ENCODE results near the gene MUC20.
"Not testable (repeated sequence)": the region's sequence is repeated elsewhere in the genome, so short reads cannot be mapped to it uniquely, and the experiment has no call there.

The MUC20 gene

DNA sequence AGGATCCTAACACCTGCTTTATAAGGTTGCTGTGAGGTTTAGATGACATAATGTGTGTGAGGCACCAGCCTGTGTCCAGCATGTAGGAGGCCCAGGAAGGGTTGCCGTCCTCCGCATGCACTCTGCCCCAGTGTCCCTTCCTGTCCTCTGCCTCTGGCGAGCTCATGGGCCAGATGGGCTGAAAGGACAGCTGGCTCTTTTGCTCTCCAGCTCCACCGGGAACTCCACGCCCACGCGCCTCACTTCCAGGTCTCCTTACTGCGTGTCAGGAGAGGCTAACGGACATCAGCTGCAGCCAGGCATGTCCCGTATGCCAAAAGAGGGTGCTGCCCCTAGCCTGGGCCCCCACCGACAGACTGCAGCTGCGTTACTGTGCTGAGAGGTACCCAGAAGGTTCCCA lies 12.2 kb downstream of the MUC20 start:
- no peak for DNase-seq

DNA sequence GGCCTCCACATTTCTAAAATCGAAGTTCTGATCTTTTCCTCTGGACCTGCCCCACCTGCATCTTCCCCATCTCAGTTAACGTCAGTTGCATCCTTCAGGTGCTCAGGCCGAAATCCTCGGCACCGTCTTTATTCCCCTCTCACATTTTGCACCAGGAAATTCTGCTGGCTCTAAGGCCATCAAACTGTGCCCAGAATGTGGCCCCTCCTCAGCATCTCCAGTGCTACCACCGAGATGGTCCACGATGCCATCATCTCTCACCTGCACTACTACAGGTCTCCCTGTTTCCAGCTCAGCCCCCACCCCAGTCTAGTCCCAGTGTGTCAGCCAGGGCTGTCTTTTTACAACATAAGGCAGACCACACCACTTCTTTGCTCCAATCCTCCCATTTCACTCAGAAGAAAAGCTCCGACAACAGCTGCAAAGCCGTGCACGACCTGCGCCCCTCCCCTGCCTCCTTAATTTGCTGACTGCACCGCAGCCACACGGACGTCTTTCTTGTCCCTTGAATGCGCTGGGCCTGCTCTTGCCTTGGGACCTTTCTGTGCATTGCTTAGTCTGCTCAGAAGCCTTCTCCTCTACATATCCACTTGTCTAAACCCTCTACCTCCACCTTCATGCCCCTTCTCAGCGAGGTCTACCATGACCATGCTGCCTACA lies 14.4 kb downstream of the MUC20 start:
- no peak for DNase-seq

DNA sequence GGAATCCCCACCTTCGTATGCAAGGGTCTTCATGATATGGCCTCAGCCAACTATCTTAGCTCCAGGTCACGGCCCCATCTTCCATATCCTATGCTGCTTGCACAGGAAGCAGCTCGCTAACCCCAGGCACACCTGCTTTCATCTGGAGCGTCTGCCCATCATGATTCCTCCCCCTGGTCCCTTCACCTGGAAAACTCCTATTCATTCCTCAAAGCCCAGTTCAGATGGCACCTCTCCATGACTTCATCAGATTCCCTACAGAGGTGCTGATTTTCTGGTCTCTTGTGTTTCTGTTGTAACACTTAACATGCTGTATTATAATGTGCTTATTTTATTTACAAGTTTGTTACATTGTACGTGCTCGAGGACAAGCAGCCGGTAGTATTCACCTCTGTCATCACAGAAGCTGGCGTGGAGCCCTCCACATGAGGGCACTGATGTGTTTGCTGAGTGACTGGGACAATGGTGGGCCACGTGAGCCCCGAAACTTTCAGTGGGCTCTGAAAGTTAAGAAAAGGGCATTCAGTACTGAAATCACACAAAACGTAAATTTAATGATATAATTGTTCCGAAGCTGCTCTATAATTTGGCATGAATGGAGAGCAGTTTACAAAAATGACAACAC lies 16.2 kb downstream of the MUC20 start:
- DNase-seq = no peak

DNA sequence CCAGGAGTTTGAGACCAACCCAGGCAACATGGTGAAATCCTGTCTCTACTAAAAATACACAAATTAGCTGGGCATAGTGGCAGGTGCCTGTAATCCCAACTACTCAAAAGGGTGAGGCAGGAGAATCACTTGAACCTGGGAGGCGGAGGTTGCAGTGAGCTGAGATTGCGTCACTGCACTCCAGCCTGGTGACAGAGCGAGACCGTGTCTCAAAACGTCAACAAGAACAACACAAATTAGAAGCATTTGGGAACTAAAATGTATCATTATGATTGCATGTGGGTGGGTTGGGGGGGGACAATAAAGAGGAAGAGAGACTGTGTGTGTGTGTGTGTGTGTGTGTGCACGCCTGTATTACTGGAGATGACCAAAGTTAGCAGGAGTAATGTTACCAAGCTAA lies 17.0 kb downstream of the MUC20 start:
- DNase-seq = not testable (repeated sequence)

DNA sequence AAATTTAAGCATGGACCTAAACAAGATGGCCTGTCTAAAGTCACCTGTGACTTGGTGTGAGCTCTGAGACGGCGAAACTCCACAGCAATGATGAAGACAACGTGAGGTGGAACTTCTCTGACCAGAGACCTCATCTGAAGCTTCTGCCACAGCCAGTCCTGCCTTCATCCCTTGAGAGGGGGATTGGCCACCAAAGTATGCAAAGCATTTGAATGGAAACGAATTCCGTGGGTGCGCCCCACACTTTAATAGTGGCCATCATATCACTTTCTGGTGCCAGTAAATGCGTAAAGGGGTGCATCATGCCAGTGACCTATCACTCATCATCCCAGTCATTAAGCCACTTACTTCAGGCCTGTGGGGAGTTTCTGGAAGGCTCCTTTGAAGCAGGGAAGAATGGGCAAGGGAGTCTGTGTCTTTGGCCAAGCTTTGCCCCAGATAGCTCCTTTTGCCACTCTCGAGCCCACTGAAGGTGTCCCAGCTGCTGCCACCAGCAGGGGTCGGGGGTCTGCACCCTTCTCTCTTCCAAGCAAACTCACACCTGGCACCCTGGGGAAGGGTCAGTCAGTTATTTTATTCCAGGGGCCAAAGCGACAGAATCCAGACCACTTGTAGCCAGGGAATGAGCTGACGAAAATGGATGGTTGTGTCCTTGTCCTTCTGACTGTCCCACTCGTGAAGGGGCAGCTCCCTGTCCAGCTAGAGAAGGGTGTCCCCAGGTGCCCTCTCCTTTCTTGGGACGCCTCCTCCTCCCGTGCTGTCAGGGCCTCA lies 17.7 kb downstream of the MUC20 start:
- no peak for DNase-seq

DNA sequence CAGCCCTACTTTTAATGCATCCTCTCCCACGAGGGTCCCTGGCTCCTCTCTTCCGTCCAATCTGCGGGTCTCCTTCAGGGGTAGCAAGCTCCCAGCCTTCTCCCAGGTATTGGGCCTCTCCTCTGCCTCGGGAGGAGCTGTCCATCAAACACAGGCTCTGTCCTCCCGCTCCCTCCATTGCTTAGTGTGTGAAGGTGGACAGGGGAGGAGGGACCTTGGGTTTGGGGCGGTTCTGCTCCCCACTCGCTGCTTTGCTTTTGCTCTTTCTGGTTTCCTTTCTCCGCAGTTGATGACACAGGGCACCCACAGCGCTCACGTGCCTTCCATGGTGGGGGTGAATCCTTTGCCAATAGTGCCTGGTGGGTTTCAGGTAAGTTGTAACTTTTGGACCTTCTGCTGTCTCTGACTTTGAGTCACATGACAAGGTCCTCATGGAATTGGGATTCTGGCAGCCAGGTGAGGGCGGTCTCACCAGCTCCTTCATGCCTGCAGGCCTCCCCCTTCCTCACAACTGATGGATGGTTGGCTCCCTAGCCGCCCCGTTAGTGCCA lies 18.9 kb downstream of the MUC20 start:
- DNase-seq = no peak

DNA sequence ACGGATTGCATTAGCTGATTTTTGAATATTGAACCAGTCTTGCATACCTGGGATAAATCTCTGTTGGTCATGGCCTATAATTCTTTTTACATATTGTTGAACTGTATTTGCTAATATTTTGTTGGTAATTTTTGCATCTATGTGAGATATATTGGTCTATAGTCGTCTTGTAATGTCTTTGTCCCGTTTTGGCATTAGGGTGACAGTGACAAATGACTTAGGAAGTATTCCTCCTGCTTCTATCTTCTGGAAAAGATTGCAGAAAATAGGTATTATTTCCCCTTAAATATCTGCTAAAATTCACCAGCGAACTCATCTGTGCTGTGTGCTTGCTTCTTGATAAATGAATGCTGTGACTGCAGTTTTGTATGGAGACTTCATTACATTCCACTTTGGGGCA lies 23.7 kb downstream of the MUC20 start:
- DNase-seq = no peak

DNA sequence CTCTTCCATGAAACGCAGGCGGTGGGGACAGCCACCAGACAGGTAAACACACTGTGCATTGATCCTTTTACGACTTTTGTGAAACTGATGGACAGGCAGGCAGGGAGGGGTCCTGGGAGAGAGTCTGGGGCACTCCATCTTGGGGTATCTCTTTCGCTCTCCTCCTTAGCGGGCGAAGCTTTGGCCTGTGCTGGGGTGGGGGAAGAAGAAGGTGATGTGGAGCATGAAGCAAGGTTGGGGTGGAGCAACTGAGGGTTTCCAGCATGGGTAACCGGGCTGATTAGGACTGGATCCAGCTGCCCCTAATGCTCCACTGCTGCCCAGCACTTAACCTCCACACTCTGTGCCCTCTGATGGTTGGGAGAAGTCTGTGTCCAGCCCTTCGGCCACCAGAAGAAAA lies 25.6 kb downstream of the MUC20 start:
- no peak for DNase-seq

DNA sequence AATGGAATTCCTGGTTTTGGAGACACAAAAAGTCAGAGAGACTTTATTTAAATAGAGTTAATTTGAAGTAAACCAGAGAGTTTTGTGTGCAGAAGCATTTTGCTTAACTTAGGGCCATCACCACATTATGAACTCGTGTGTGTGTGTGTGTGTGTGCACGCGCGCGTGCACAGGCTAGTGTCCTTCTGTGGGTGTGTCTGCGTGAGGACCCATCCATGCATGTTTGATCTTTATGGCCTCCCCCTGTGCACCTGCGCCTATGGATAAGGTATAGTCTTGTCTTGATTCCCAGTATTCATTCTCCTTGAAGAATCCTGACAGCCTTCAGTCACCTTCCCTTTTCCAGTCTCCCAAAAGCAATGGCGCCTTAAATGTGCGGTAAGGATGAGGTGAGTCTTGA lies 26.0 kb downstream of the MUC20 start:
- no peak for DNase-seq

DNA sequence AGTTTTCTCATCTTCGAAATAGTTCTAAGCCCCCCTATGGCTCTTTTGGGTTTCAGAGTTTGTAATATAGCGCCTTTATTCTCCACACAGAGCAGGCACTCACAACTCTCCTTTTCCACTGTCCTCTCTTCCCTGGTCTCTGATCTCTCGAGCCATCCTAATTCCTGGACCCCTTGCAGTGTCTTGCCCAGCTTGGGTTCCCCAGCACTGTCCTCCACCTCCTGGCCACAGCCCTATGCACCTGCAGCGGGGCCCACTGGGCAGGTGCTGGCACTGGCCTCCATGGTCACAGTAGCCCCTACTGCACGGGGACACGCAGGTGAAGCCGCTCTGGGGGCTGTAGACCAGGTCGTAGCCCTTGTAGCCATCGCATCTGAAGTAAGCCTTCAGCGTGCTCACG lies 27.9 kb downstream of the MUC20 start:
- no peak for DNase-seq

DNA sequence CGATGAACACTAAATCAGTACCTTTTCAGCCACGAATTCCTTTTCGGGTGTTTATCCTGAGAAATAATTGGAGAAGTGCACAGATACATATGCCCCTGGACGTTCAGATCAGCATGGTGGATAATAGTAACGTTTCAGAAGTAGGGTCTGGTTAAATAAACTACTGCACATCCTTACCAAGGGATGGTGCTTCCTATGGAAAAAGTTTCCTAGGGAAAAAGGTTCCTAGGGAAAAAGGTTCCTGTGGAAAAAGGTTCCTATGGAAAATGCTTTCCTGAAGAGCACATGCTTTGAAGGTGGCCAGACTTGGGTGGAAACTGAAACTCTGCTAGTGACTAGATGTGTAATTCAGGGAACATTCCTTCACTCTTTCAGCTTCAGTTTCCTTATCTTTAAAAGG lies 28.3 kb downstream of the MUC20 start:
- DNase-seq = not testable (repeated sequence)

DNA sequence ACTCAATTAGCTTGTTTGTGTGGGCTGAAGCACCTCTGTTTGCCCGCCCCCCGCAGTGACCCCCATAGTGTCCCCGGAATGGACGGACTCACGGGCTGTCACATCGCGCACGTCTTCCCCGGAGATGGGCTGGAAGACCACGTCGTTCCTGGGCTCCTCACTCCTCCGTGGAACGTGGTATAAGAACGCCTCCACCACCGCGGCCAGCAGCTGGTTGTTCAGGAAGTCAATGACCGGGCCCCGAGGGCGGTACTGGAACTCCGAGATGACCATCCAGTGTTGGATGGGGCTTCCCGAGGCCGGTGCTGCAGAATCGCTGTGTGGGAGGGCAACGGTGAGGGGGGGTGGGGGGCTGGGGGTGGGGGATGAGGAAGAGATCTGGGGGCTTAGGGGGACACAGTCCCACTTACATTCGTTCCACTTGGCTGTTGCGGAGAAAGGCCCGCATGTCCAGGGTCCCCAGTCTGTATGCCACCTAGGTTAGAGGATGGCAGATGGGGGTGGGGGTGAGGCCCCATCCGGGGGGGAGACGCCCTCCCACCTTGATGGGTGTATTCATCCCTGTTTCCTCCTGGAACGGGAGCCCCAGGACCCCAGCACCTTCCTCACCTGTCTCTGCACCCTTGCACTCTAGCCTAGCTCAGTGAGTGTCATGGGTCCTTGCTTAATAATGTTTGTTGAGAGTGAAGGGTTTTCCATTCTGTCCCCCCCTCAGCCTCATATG lies 30.2 kb downstream of the MUC20 start:
- no peak for DNase-seq

DNA sequence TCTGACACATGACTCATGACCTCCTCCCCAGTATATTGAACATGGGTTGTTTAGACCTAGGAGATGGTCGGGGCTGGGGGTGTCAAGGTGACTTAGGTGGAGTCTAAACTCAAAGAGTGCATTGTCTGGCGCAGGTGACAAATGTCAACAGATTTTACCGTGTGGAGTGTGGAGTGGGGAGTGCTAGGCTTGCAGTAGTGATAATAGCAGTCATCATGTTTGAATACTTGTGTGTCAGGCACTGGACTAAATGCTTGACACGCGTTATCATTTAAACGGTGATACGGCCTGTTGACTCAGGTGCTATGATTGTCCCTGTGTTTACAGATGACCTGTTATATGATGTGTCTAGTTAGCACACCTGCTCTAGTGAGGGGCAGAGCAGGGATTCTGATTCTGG lies 30.8 kb downstream of the MUC20 start:
- no peak for DNase-seq

DNA sequence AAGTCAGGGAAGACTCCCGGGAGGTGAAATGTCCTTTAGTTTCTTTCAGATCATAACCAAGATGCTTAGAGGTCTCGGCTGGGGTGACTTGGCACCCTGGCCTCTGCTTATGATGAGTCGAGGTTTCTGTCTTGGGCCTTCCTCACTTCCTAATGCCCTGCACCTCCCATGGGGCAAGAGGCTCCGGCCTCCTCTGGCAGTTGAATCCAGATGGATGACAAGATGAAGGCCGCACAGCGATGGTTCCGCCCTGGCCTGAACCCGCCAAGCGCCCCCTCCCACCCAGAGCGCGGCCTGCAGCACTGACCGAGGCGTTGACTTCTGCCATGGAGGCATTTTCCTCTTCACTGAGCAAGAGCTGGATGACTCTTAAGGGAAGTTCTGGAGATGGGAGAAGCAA lies 31.3 kb downstream of the MUC20 start:
- DNase-seq = no peak

DNA sequence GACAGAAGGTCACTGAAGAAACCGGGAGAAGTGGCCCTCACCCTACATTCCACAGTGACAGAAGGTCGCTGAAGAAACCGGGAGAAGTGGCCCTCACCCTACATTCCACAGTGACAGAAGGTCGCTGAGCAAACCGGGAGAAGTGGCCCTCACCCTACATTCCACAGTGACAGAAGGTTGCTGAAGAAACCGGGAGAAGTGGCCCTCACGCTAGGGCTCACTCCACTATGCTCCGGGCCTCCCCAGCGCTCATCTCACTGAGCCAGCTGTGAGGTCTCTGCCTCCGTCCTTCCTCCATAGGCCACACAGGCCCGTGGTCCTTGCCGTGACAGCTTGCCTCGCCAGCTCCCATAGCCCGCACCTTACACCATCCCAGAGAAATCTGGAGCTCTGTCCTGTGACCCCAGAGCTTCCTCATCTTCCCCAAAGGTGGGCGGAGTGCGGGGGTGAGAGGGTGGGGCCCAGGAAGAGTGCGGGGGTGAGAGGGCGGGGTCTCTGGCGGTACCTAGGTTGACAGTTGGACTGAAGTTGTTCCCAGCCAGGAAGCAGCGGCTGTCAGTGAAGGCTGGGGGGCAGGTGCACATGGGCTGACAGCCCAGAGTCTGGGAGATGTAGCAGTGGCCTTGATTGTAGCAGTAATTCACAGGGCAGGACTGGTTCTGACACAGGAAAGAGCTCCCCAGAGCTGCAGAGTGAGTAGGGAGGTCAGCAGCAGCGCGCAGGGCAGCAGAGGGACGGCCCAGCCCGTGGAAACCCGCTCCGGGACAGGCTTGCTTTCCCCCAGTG lies 32.0 kb downstream of the MUC20 start:
- DNase-seq = no peak

DNA sequence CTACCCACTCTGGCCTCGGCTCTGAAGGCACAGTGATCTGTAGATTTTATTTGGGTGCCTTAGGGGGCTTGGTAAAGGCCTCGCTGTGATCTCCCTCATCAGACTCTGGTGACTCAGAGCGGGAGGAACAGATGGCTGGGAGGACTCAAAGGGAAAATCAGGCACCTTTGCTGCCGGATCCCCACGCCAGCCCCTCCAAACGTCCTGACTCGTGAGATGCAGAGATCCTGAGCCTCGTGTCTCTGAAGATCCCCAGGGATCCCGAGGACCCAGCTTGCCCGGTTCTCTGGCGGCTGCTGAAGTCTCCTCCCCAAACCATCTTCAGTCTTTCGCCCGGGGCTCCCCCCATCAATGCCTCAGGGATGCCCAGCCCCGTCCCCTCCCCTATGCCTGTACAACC lies 32.8 kb downstream of the MUC20 start:
- no peak for DNase-seq

DNA sequence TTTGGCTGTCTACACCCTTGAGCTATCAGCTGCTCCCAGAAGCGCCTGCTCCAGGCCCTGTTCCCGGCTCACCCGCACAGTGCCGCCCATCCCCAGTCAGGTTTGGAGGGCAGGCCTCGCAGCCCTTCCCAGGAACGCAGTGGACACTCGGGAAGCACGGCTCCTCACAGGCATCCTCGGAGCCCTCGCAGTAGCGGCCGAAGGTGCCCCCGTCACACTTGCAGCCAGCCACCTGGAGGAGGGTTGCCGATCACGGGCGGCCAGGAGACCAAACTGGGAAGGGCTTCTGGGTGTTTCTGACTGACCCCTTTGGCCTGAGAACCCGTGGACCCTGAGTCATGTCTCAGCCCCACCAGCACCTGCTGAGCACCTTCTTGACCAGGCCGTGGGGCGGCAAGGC lies 33.4 kb downstream of the MUC20 start:
- no peak for DNase-seq

DNA sequence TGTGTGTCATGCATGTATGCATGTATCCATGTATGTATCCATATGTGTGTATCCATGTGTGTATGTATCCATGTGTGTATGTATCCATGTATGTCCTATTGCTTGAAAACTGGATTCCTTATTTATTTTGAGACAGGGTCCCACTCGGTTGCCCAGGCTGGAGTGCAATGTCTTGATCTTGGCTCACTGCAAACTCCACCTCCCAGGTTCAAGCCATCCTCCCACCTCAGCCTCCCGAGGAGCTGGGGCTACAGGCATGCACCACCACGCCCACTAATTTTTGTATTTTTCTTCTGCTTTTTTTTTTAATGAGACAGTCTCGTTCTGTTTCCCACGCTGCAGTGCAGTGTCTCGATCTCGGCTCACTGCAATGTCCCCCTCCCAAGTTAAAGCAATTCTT lies 34.1 kb downstream of the MUC20 start:
- DNase-seq = no peak

DNA sequence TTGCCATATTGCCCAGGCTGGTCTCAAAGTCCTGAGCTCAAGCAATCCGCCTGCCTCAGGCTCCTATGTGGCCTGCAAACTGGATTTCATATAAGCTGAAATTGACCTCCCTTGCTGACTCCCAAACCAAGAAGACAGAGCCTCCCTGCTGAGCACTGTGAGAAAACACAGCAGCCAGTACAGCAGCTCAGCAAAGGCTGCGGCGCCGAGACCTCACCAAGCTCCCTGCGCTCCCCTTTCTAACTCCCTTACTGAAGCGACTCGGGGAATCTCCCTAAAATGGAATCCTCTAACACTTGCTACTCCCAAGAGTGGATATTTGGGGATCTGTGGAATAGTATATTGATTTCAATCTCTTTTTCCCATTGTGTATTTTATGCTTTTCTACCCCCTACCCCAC lies 34.6 kb downstream of the MUC20 start:
- no peak for DNase-seq

DNA sequence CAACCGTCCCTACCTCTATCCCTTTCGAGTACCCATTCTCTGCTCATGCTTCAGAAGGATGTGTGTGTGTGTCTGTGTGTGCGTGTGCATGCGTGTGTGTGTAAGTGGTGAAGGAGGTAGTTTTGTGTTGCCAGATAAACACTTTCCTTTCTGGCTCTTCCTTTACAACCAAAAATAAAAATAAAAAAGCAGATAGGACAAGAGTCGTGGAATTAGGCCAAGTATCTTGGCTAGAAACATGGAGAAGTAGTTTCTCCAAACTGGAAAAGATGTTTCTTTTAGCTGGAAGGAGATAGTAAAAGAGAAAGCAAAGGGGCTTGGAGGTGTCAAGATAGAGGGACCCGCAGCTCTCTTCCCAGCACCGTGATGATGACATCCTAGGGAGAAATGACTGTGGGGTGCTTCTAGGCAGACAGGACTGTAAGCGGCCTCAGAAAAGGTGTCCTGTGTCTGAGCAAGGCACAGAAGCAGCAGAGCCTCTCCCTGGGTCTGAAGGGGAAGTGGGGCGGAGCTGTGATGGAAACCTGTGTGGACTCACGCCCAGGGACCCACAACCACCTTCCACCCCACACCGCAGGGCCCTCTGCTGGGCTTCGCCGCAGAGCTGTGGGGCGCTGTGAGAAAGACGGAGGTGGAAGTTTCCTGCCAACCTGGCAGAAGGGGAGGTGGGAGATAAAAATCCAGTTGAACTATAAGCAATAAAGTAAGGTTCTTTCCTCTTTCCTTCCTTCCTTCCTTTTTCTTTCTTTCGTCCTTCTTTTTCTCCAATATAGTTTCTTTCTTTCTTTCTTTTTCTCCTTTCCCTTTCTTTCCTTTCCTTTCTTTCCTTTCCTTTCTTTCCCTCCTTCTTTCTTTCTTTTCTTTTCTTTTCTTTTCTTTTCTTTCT lies 35.3 kb downstream of the MUC20 start:
- no peak for DNase-seq

DNA sequence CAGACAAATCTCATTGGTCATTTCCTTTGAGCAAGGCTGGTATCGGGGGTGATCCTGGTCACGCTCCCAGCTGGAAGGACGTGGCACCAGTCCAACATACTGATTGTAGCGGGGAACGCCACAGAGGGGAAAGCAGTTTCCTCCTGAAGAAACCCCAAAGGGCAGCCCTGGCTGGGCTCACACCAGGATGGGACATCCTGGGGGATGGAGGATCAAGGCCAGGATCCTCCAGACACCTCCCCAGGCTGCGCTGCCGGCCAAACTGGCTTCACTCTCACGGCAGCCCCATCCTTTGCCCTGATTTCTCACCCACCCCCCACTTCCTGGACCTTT lies 36.6 kb downstream of the MUC20 start:
- DNase-seq = no peak

DNA sequence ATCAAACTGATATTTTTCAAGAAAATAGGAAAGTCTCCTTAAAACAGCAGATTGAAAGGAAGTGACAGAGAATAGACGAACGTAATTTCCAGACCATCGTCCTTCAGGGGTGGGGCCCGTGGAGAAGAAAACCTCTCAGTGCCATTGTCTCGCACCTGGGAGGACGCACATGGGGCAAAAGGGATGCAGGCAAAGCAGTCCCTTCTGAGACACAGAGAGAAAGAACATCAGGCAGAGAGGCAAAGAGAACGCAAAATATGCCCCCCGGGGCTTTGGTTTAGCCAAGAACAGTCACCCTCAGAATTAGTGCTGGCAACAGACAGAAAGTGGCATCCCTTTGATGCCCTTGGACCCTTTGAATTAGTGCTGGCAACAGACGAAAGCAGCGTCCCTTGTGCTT lies 37.0 kb downstream of the MUC20 start:
- DNase-seq = no peak

All from bone marrow (tissue), 2 donors.